ENCODE measurements around the gene CD300LF. TPM values are rescaled to one million over a fixed set of nuclear protein-coding genes. Genes with fewer than 3 reads are reported as not detected.

Gene CD300LF
- total and polyA plus RNA-seq, 2 experiments from 2014 or later = not detected

DNA sequence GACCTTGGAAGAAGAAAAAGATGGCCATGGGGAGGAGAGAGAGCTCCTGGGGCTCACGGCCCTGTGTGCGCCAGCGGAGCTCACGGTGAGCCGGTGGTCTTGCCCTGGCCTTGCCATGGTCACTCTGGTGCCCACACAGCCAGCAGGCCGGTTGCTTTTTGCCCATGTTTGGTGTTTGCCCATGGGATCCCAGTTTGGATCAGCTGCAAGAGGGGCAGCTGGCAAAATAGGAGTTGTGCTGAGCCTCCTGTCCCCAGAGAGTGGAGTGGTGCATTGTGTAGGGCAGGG lies 37.3 kb upstream of the CD300LF start:
- TF ChIP-seq, protein P1, sequence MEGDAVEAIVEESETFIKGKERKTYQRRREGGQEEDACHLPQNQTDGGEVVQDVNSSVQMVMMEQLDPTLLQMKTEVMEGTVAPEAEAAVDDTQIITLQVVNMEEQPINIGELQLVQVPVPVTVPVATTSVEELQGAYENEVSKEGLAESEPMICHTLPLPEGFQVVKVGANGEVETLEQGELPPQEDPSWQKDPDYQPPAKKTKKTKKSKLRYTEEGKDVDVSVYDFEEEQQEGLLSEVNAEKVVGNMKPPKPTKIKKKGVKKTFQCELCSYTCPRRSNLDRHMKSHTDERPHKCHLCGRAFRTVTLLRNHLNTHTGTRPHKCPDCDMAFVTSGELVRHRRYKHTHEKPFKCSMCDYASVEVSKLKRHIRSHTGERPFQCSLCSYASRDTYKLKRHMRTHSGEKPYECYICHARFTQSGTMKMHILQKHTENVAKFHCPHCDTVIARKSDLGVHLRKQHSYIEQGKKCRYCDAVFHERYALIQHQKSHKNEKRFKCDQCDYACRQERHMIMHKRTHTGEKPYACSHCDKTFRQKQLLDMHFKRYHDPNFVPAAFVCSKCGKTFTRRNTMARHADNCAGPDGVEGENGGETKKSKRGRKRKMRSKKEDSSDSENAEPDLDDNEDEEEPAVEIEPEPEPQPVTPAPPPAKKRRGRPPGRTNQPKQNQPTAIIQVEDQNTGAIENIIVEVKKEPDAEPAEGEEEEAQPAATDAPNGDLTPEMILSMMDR (IDR thresholded peaks at IDR 0.05; ENCODE audit: low read depth, low read length) = no peak
- DNase-seq (ENCODE audit: low read depth in 1 of 2, low spot score in 1 of 2) = no peak
- H3K36me3 ChIP-seq = no peaks in the 10 kb centered on the region
- H3K27ac ChIP-seq = no peak overlapping the region
- H3K4me3 ChIP-seq = peak overlapping the region; percentile 67
- peaks cover 36% of the 10 kb centered on the region for H3K4me1 ChIP-seq (ENCODE audit: low read depth)
- H3K27me3 ChIP-seq = no peaks in the 10 kb centered on the region
- no peaks in the 10 kb centered on the region for H3K9me3 ChIP-seq (ENCODE audit: low read depth)

DNA sequence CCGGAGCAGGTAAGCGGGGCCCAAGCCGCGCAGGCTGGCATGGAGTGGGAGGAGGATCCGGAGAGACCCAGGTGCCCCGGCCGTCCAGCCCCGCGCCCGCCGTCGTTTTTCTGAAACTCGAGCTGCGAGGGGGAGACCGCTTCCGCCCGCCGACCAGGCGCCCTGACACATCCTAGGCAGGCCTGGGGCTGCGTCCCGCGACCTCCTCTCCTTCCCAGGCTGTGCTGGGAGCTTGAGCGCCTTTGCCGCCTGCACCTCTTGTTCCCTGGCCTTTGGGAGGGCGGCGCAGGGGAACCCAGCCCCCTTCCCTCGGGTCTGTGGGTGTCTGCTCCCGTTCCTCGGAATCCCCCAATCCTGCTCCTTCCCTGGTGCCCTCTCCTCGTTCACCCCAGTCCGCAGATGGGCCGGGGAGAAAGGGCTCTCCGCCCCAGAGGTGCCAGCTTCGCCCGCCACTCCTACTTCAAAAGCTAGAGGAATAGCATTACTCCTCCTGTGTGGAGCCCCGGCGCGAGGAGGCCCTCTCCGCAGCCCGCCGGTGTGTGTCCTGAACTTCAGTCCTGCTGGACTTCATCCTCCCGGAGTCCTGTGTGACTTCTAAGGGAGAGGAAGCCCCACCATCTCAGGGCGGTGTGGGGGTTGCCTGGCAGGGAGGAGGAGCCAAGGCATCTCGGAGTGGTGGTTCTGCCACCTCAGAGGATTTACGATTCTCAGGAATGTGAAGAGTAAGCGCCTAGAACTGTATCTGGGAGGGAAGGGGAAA lies 36.7 kb upstream of the CD300LF start:
- TF ChIP-seq, protein P1 (IDR thresholded peaks at IDR 0.05; ENCODE audit: low read depth, low read length) = no peak
- no peak overlapping the region for H3K27ac ChIP-seq
- H3K9me3 ChIP-seq (ENCODE audit: low read depth) = no peaks in the 10 kb centered on the region
- H3K36me3 ChIP-seq = no peaks in the 10 kb centered on the region
- peaks cover 39% of the 10 kb centered on the region for H3K4me1 ChIP-seq (ENCODE audit: low read depth)
- H3K27me3 ChIP-seq = no peaks in the 10 kb centered on the region
- DNase-seq (ENCODE audit: low read depth in 1 of 2, low spot score in 1 of 2) = peak in 1 of 2 donors; percentile 41
- peak overlapping the region; percentile 67 for H3K4me3 ChIP-seq

DNA sequence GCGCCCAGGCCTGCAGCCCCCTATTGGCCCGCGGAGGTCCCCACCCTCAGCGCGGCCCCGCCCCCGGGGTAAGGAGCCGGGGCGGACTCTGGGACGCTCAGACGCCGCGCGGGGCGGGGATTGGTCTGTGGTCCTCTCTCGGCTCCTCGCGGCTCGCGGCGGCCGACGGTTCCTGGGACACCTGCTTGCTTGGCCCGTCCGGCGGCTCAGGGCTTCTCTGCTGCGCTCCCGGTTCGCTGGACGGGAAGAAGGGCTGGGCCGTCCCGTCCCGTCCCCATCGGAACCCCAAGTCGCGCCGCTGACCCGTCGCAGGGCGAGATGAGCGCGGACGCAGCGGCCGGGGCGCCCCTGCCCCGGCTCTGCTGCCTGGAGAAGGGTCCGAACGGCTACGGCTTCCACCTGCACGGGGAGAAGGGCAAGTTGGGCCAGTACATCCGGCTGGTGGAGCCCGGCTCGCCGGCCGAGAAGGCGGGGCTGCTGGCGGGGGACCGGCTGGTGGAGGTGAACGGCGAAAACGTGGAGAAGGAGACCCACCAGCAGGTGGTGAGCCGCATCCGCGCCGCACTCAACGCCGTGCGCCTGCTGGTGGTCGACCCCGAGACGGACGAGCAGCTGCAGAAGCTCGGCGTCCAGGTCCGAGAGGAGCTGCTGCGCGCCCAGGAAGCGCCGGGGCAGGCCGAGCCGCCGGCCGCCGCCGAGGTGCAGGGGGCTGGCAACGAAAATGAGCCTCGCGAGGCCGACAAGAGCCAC lies 36.0 kb upstream of the CD300LF start, which contains the start of gene NHERF1:
NHERF1 (plus strand) TSS at position 100 of the 750 bp plus-strand sequence; CDS start at position 319, 219 bp downstream.
- Histone ChIP-seq H3K9me3 (ENCODE audit: low read depth) (no peaks in the 10 kb centered on the region), H3K4me1 (ENCODE audit: low read depth) (peaks cover 39% of the 10 kb centered on the region), H3K27me3 (no peaks in the 10 kb centered on the region), H3K4me3 (peak within 1 kb of the TSS; percentile 67), H3K27ac (peak within 1 kb of the TSS; percentile 86), H3K36me3 (no peaks in the 10 kb centered on the region)
- DNase-seq (ENCODE audit: low read depth in 1 of 2, low spot score in 1 of 2) = peak; percentile 94 to 98
- TF ChIP-seq, protein P1 (IDR thresholded peaks at IDR 0.05; ENCODE audit: low read depth, low read length) = no peak

DNA sequence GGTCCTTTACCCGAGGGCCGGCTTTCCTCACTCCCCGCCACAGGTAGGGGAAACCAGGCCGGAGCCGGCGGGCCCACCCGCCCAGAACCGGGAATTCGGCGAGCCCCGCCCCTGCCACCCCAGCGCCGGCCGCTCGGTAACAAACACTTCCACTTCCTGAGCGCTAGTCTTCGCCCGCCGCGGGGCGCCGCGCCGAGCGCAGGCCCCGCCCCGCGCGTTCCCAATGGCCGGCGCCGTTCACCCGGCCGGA lies 35.5 kb upstream of the CD300LF start:
- H3K4me1 ChIP-seq (ENCODE audit: low read depth) = peaks cover 39% of the 10 kb centered on the region
- DNase-seq (ENCODE audit: low read depth in 1 of 2, low spot score in 1 of 2) = no peak
- no peaks in the 10 kb centered on the region for H3K9me3 ChIP-seq (ENCODE audit: low read depth)
- no peak overlapping the region for H3K27ac ChIP-seq
- H3K36me3 ChIP-seq = no peaks in the 10 kb centered on the region
- H3K4me3 ChIP-seq = peak overlapping the region; percentile 67
- TF ChIP-seq, protein P1 (IDR thresholded peaks at IDR 0.05; ENCODE audit: low read depth, low read length) = no peak
- H3K27me3 ChIP-seq = no peaks in the 10 kb centered on the region

DNA sequence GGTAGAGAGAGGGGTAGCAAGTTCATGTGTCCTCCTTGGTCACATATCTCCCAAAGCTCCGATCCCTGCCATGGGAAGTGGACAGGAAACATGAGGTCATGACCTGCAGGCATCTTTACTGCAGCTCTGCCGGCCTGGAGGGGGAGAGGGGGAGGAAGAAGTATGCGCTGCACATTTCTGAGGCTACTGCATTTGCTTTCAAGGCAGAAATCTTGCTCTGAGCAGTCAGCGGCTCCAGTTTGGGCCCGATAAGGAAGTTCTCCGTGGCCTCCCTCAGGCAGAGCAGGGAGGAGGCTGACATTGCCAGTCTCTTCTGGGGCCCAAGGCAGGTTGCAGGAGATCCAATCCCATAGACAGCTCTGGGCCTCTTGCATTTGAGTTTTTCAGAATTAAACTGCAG lies 34.2 kb upstream of the CD300LF start:
- DNase-seq (ENCODE audit: low read depth in 1 of 2, low spot score in 1 of 2) = peak; percentile 48 to 53
- peaks cover 39% of the 10 kb centered on the region for H3K4me1 ChIP-seq (ENCODE audit: low read depth)
- no peaks in the 10 kb centered on the region for H3K36me3 ChIP-seq
- no peaks in the 10 kb centered on the region for H3K27me3 ChIP-seq
- no peak overlapping the region for H3K4me3 ChIP-seq
- no peaks in the 10 kb centered on the region for H3K9me3 ChIP-seq (ENCODE audit: low read depth)
- TF ChIP-seq, protein P1 (IDR thresholded peaks at IDR 0.05; ENCODE audit: low read depth, low read length) = no peak
- peak overlapping the region; percentile 86 for H3K27ac ChIP-seq
